ENCODE data around the gene CFAP99.
"Not testable (repeated sequence)": the region's sequence is repeated elsewhere in the genome, so short reads cannot be mapped to it uniquely, and the experiment has no call there.

CFAP99 gene

GRCh38 chr4:2462218-2462991 is 43.6 kb downstream of the CFAP99 start:
- Histone ChIP-seq H2AFZ (peak overlapping the region; percentile 61), H3K79me2 (no peaks in the 10 kb centered on the region), H3K4me3 (ENCODE audit: low read depth, low read length) (peak overlapping the region; percentile 11), H3K4me2 (ENCODE audit: low read length) (peak overlapping the region; percentile 74), H3K4me1 (no peaks in the 10 kb centered on the region), H3K36me3 (ENCODE audit: control insufficient read depth, insufficient read depth, low read length) (no peaks in the 10 kb centered on the region), H3K9ac (no peak overlapping the region), H3K27ac (no peak overlapping the region), H3K27me3 (ENCODE audit: control insufficient read depth, insufficient read depth, low read length) (no peaks in the 10 kb centered on the region), H3K9me3 (ENCODE audit: control insufficient read depth, low read length) (no peaks in the 10 kb centered on the region)
- peak; percentile 29 for TF ChIP-seq CTCF (IDR thresholded peaks at IDR 0.05)

GRCh38 chr4:2462992-2463762 is 44.4 kb downstream of the CFAP99 start:
- Histone ChIP-seq H3K4me2 (ENCODE audit: low read length) (peak overlapping the region; percentile 74), H3K4me3 (ENCODE audit: low read depth, low read length) (no peak overlapping the region), H3K27me3 (ENCODE audit: control insufficient read depth, insufficient read depth, low read length) (no peaks in the 10 kb centered on the region), H2AFZ (peak overlapping the region; percentile 50), H3K36me3 (ENCODE audit: control insufficient read depth, insufficient read depth, low read length) (no peaks in the 10 kb centered on the region), H3K9ac (no peak overlapping the region), H3K79me2 (no peaks in the 10 kb centered on the region), H3K9me3 (ENCODE audit: control insufficient read depth, low read length) (no peaks in the 10 kb centered on the region), H3K27ac (no peak overlapping the region), H3K4me1 (no peaks in the 10 kb centered on the region)
- TF ChIP-seq CTCF (IDR thresholded peaks at IDR 0.05), result no peak

GRCh38 chr4:2465032-2465431 is 46.3 kb downstream of the CFAP99 start:
- no peak overlapping the region for H3K27ac ChIP-seq
- H3K4me3 ChIP-seq (ENCODE audit: low read depth, low read length), result no peak overlapping the region
- no peaks in the 10 kb centered on the region for H3K9me3 ChIP-seq (ENCODE audit: control insufficient read depth, low read length)
- no peak overlapping the region for H3K4me2 ChIP-seq (ENCODE audit: low read length)
- no peak overlapping the region for H3K9ac ChIP-seq
- no peaks in the 10 kb centered on the region for H3K27me3 ChIP-seq (ENCODE audit: control insufficient read depth, insufficient read depth, low read length)
- no peak overlapping the region for H2AFZ ChIP-seq
- H3K79me2 ChIP-seq, result peaks cover 2% of the 10 kb centered on the region
- TF ChIP-seq CTCF (IDR thresholded peaks at IDR 0.05), result no peak
- peaks cover 1% of the 10 kb centered on the region for H3K4me1 ChIP-seq
- no peaks in the 10 kb centered on the region for H3K36me3 ChIP-seq (ENCODE audit: control insufficient read depth, insufficient read depth, low read length)

- not testable (repeated sequence) for H3K27me3 ChIP-seq (ENCODE audit: control insufficient read depth, insufficient read depth, low read length); H3K9me3 ChIP-seq (ENCODE audit: control insufficient read depth, low read length); H3K36me3 ChIP-seq (ENCODE audit: control insufficient read depth, insufficient read depth, low read length); H3K4me1 ChIP-seq; H3K79me2 ChIP-seq; H3K4me3 ChIP-seq (ENCODE audit: low read depth, low read length); H3K4me2 ChIP-seq (ENCODE audit: low read length); H2AFZ ChIP-seq; H3K27ac ChIP-seq; H3K9ac ChIP-seq
Measured at GRCh38 chr4:2465544-2465943, 46.8 kb downstream of the CFAP99 start.

- peaks cover 32% of the 10 kb centered on the region for H3K79me2 ChIP-seq
- H3K9me3 ChIP-seq (ENCODE audit: control insufficient read depth, low read length), result no peaks in the 10 kb centered on the region
- peak within 1 kb of the TSS; percentile 94 for H3K4me2 ChIP-seq (ENCODE audit: low read length)
- H3K4me3 ChIP-seq (ENCODE audit: low read depth, low read length), result peak within 1 kb of the TSS; percentile 96
- peak within 1 kb of the TSS; percentile 81 for H3K27ac ChIP-seq
- peaks cover 6% of the 10 kb centered on the region for H3K4me1 ChIP-seq
- H3K9ac ChIP-seq, result no peak within 1 kb of the TSS
- no peaks in the 10 kb centered on the region for H3K36me3 ChIP-seq (ENCODE audit: control insufficient read depth, insufficient read depth, low read length)
- TF ChIP-seq CTCF (IDR thresholded peaks at IDR 0.05), result no peak
- H3K27me3 ChIP-seq (ENCODE audit: control insufficient read depth, insufficient read depth, low read length), result no peaks in the 10 kb centered on the region
- peak within 1 kb of the TSS; percentile 90 for H2AFZ ChIP-seq
Measured at GRCh38 chr4:2468456-2469191, 49.9 kb downstream of the CFAP99 start, which contains the start of gene RNF4. RNF4 (plus strand) TSS chr4:2469106; CDS start chr4:2490494, 21,388 bp downstream.

All from parathyroid adenoma (tissue), 2 donors.